ENCODE measurements around the gene FLVCR1. TPM values are rescaled to one million over a fixed set of nuclear protein-coding genes. Genes with fewer than 3 reads are reported as not detected.

FLVCR1 gene
- total RNA-seq, result 1 to 10 TPM; 1.2 to 4.9 (median 2.2) TPM
- polyA plus RNA-seq, result 1 to 10 TPM; 1.3 to 2.8 TPM
- long read RNA-seq, donor 1, partial matches to known transcripts, result 0 of 3 reads
- long read RNA-seq, donor 1, other reads (novel, unspliced or antisense), result 3 of 3 reads
- long read RNA-seq, donor 2, full-length matches to known transcripts, result 1 of 2 reads
- long read RNA-seq, donor 2, partial matches to known transcripts, result 0 of 2 reads
- long read RNA-seq, donor 2, other reads (novel, unspliced or antisense), result 1 of 2 reads
- long read RNA-seq, donor 3, partial matches to known transcripts, result 0 of 1 reads
- long read RNA-seq, donor 3, other reads (novel, unspliced or antisense), result 1 of 1 reads

DNA sequence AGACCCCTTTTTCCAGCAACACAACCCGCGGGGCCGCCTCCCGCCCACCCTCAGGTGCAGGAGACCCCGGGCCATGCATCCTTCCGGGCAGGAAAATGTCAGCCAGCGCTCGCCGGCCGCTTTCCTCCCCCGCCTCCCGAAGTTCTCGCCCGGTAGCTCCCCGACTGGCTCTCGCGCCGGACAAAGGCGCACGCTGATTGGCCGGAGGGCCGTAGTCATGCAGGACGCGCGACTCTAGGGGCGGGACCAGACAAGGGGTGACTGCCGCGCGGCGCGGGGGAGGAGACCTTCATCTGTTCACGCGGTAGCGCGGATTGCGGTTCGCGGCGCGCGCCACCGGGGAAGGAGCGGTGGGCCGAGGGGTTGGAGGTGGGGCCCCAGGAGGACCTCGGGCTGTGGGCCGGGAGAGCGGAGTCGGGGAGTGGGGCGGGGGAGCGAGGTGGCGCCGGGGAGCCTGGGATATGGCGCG, at the start of gene FLVCR1:
Gene FLVCR1 (plus strand): TSS at position 284 of the 469 bp plus-strand sequence. CDS start 178 bp downstream, at position 462.
- intact Hi-C loops (cut with DNase I), result loop anchor here in 1 of 10 donors (5.0 kb wide), 1 partner anchor 66 kb away; the partner anchor contains the start of genes NSL1 and TATDN3
- Histone ChIP-seq H3K27me3 (no peaks in the 10 kb centered on the region), H3K27ac (peak within 1 kb of the TSS in 9 of 10 donors; percentile 62 to 94 (median 86)), H3K36me3 (peaks cover 0 to 2% (median 0%) of the 10 kb centered on the region in 9 donors), H3K4me3 (peak within 1 kb of the TSS; percentile 67 to 99 (median 84)), H3K4me1 (peaks cover 3 to 51% (median 29%) of the 10 kb centered on the region in 9 donors), H3K9me3 (no peaks in the 10 kb centered on the region)
- 0% methylated on average over 51 to 54 of the region's 54 CpGs for WGBS, 2 donors
- ATAC-seq (peak; percentile 100), DNase-seq (peak; percentile 97)
- TF ChIP-seq, protein P1, sequence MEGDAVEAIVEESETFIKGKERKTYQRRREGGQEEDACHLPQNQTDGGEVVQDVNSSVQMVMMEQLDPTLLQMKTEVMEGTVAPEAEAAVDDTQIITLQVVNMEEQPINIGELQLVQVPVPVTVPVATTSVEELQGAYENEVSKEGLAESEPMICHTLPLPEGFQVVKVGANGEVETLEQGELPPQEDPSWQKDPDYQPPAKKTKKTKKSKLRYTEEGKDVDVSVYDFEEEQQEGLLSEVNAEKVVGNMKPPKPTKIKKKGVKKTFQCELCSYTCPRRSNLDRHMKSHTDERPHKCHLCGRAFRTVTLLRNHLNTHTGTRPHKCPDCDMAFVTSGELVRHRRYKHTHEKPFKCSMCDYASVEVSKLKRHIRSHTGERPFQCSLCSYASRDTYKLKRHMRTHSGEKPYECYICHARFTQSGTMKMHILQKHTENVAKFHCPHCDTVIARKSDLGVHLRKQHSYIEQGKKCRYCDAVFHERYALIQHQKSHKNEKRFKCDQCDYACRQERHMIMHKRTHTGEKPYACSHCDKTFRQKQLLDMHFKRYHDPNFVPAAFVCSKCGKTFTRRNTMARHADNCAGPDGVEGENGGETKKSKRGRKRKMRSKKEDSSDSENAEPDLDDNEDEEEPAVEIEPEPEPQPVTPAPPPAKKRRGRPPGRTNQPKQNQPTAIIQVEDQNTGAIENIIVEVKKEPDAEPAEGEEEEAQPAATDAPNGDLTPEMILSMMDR (IDR thresholded peaks at IDR 0.05), result no peak

DNA sequence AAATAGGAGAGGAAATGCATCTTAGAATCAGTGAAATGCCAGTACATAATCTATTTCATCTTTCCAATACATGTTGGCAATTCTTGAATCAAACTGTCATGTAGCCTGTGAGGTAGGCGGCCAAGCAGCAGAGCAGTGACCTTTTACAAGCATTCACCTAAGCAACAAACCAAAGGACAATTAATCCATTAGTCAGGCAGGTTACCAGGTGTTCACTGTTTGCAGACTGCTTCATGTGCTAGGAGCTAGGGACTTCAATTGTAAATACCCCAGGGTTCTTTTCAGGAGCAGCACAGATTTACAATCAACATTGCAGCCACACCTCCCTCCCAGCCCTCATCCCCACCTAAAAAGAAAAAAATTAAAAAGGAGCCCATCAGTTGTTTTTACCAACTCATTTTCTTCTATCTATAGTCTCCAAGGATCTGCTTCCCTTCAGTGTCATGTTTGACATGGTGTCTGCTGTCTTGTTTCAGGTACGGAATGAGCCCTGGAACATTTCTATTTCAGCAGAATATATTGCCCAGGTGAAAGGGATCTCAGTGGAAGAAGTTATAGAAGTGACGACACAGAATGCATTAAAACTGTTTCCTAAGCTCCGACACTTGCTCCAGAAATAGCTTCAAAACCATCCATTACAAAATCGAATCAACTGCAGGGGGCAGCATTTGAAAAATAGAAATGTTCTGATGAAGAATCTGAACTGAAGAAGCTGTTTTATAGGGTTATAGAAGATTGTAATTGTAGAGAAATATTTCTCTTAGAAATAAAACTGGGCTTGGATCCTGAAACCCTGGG, 43.3 kb upstream of the FLVCR1 start:
- H3K27ac ChIP-seq, result no peak overlapping the region
- intact Hi-C loops (cut with DNase I), result loop anchor here in 9 of 10 donors (2.0 to 5.0 kb wide), 3 partner anchors 178 to 183 kb away; no protein-coding TSS in a partner anchor
- 48 to 49% methylated on average over 5 of the region's 5 CpGs for WGBS, 2 donors
- TF ChIP-seq, protein P1 (IDR thresholded peaks at IDR 0.05), result peak in 7 of 9 donors; percentile 31 to 56 (median 50)
- no peaks in the 10 kb centered on the region for H3K9me3 ChIP-seq
- no peak for DNase-seq
- peaks cover 0 to 48% (median 0%) of the 10 kb centered on the region in 9 donors for H3K36me3 ChIP-seq
- H3K4me1 ChIP-seq, result peaks cover 0 to 13% (median 0%) of the 10 kb centered on the region in 9 donors
- H3K4me3 ChIP-seq, result no peak overlapping the region
- H3K27me3 ChIP-seq, result no peaks in the 10 kb centered on the region
- ATAC-seq, result no peak

DNA sequence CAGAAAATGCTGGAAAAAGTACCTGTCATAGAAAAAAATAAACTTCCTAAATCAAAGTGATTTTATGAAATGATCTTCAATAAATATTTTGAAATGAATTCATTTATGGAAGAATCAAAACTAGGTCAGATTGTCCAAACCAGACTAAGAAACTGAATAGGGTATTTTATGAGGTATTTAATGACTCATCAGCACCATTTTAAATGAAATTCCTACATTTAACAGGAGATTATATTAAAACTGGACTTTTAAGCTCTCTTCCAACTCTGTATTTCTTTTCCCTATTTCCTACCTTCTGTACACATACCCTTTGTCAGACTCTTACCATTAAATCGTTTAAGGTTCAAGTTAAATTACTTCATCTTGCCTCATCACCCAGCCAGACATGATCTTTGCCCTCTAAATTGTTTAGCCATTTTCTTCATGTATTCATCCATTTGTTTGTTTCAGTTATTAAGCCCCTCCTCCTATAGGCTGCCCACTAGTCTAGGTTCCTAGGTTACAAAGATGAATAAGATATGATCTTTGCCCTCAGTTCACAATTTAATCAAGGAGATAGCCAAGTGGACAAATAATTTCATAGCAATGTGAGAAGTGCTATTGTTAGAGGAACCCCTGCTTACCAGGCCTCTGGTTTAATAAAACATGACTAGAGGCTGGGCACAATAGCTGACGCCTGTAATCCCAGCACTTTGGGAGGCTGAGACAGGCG, 41.4 kb upstream of the FLVCR1 start:
- Histone ChIP-seq H3K27me3 (no peaks in the 10 kb centered on the region), H3K4me3 (no peak overlapping the region), H3K27ac (no peak overlapping the region), H3K4me1 (peaks cover 0 to 21% (median 0%) of the 10 kb centered on the region in 9 donors), H3K9me3 (no peaks in the 10 kb centered on the region), H3K36me3 (peaks cover 0 to 29% (median 0%) of the 10 kb centered on the region in 9 donors)
- WGBS, 2 donors, result 89 to 94% methylated on average over 3 of the region's 3 CpGs
- no peak for DNase-seq
- no peak for ATAC-seq
- TF ChIP-seq, protein P1 (IDR thresholded peaks at IDR 0.05), result no peak
- intact Hi-C loops (cut with DNase I), result loop anchor here in 5 of 10 donors (5.0 kb wide), 2 partner anchors 176 to 181 kb away; no protein-coding TSS in a partner anchor
